ENCODE measurements around the gene LYRM9. TPM values are rescaled to one million over a fixed set of nuclear protein-coding genes. Genes with fewer than 3 reads are reported as not detected.
"Not testable (repeated sequence)": the region's sequence is repeated elsewhere in the genome, so short reads cannot be mapped to it uniquely, and the experiment has no call there.

The LYRM9 gene
- polyA plus RNA-seq, 10 donors: 7.7 to 15.4 (median 10.4) TPM

GRCh38 chr17:27907976-27908558 lies 14.9 kb upstream of the LYRM9 start:
- no peak for DNase-seq

- no peak for DNase-seq
Measured at GRCh38 chr17:27906623-27907022, 13.5 kb upstream of the LYRM9 start.

- DNase-seq: no peak
Measured at GRCh38 chr17:27906226-27906580, 13.0 kb upstream of the LYRM9 start.

GRCh38 chr17:27905447-27906225 lies 12.5 kb upstream of the LYRM9 start:
- no peak for DNase-seq

- DNase-seq: peak in 1 of 3 donors; percentile 20
Measured at GRCh38 chr17:27904534-27905446, 11.6 kb upstream of the LYRM9 start.

GRCh38 chr17:27904114-27904513 lies 10.9 kb upstream of the LYRM9 start:
- no peak for DNase-seq

GRCh38 chr17:27899525-27899924 lies 6.4 kb upstream of the LYRM9 start:
- DNase-seq: no peak

- no peak for DNase-seq
Measured at GRCh38 chr17:27898096-27898495, 4.9 kb upstream of the LYRM9 start.

- DNase-seq: no peak
Measured at GRCh38 chr17:27896701-27897100, 3.5 kb upstream of the LYRM9 start.

- DNase-seq: no peak
Measured at GRCh38 chr17:27895940-27896535, 2.9 kb upstream of the LYRM9 start.

- DNase-seq: no peak
Measured at GRCh38 chr17:27895123-27895895, 2.1 kb upstream of the LYRM9 start.

GRCh38 chr17:27893841-27894503 lies 807 bp upstream of the LYRM9 start:
- no peak for DNase-seq

GRCh38 chr17:27892542-27892865 lies 661 bp downstream of the LYRM9 start:
- no peak for DNase-seq

GRCh38 chr17:27891841-27892240 lies 1.3 kb downstream of the LYRM9 start:
- no peak for DNase-seq

GRCh38 chr17:27889711-27890251 lies 3.4 kb downstream of the LYRM9 start:
- DNase-seq: no peak

- DNase-seq: no peak
Measured at GRCh38 chr17:27888945-27889344, 4.2 kb downstream of the LYRM9 start.

GRCh38 chr17:27888067-27888466 lies 5.1 kb downstream of the LYRM9 start:
- DNase-seq: no peak

- DNase-seq: not testable (repeated sequence)
Measured at GRCh38 chr17:27886348-27886906, 6.7 kb downstream of the LYRM9 start.

GRCh38 chr17:27882162-27882840 lies 10.9 kb downstream of the LYRM9 start:
- no peak for DNase-seq
